Keratinocyte (primary cell): ENCODE measurements around the gene PTPRD. TPM values are rescaled to one million over a fixed set of nuclear protein-coding genes. Genes with fewer than 3 reads are reported as not detected.

Experiments used
- DNase-seq: peaks from one replicate; pipeline ENCODE4 v3.0.0-alpha.2; 2011; ENCODE audit warnings: low read depth, missing footprints, low spot score
- FAIRE-seq: peaks from 2 replicates; lab custom pipeline; 2011; peaks lifted over from hg19 to GRCh38; lab: Jason Lieb, UNC
- H2AFZ ChIP-seq: 2 replicates; pipeline ENCODE4 v1.6.0; 2012; ENCODE audit warnings: low read length, control low read depth, inconsistent platforms; ENCODE audit not compliant: control insufficient read depth
- H3K27ac ChIP-seq: 2 replicates; pipeline ENCODE4 v1.5.1; 2011; ENCODE audit warnings: low read length; ENCODE audit not compliant: control insufficient read depth, insufficient read depth
- H3K27me3 ChIP-seq: 3 replicates; pipeline ENCODE4 v1.6.0; 2011; ENCODE audit warnings: low read length; ENCODE audit not compliant: control insufficient read depth, insufficient read depth; ENCODE audit errors: extremely low read depth
- H3K36me3 ChIP-seq, 2 experiments: 2 replicates in 1 of 2; 3 replicates in 1 of 2; pipeline ENCODE4 v1.5.1; 2011; ENCODE audit warnings: low read length in 2 of 2, mild to moderate bottlenecking in 1 of 2; ENCODE audit not compliant: control insufficient read depth in 2 of 2, insufficient read depth in 2 of 2; ENCODE audit errors: extremely low read depth in 1 of 2
- H3K4me1 ChIP-seq: 3 replicates; pipeline ENCODE4 v1.5.1; 2011; ENCODE audit warnings: low read length; ENCODE audit not compliant: control insufficient read depth, insufficient read depth; ENCODE audit errors: extremely low read depth
- H3K4me2 ChIP-seq: 3 replicates; pipeline ENCODE4 v1.6.0; 2011; ENCODE audit warnings: low read depth, low read length; ENCODE audit not compliant: control insufficient read depth, insufficient read depth; ENCODE audit errors: extremely low read depth
- H3K4me3 ChIP-seq, 3 experiments: fragments of 200-600 bp in 1 of 3; sonication (generic) in 1 of 3; 2 replicates in 2 of 3; 3 replicates in 1 of 3; pipeline ENCODE4 v1.5.1; 2011 to 2016; ENCODE audit warnings: low read length in 3 of 3, mild to moderate bottlenecking in 3 of 3, control low read depth in 2 of 3, inconsistent platforms in 1 of 3, low read depth in 1 of 3, mixed read lengths in 1 of 3, mixed run types in 1 of 3, moderate library complexity in 1 of 3; ENCODE audit not compliant: control insufficient read depth in 2 of 3, insufficient read depth in 2 of 3; ENCODE audit errors: extremely low read depth in 1 of 3
- H3K79me2 ChIP-seq: 2 replicates; pipeline ENCODE4 v1.6.0; 2012; ENCODE audit warnings: low read length; ENCODE audit not compliant: control insufficient read depth, insufficient read depth
- H3K9ac ChIP-seq: 3 replicates; pipeline ENCODE4 v1.6.0; 2011; ENCODE audit warnings: low read length; ENCODE audit not compliant: control insufficient read depth, insufficient read depth; ENCODE audit errors: extremely low read depth
- H3K9me1 ChIP-seq: 3 replicates; pipeline ENCODE4 v1.6.0; 2011; ENCODE audit warnings: low read length; ENCODE audit not compliant: control insufficient read depth, insufficient read depth; ENCODE audit errors: extremely low read depth
- H3K9me3 ChIP-seq: 2 replicates; pipeline ENCODE4 v1.5.1; 2012; ENCODE audit warnings: low read depth, low read length; ENCODE audit not compliant: control insufficient read depth
- H4K20me1 ChIP-seq: 3 replicates; pipeline ENCODE4 v1.6.0; 2011; ENCODE audit warnings: low read length; ENCODE audit not compliant: control insufficient read depth, insufficient read depth; ENCODE audit errors: extremely low read depth
- EZH2 ChIP-seq: IDR thresholded peaks from one replicate; pipeline ENCODE4 v1.6.1; 2012; ENCODE audit warnings: inconsistent platforms, mild to moderate bottlenecking, low read length, moderate library complexity
- dilution Hi-C: fragments of 300-500 bp; cut with MboI; formaldehyde crosslinking; loops from one replicate; pipeline ENCODE4 v1.7.0; 2020; ENCODE audit warnings: low sequenced_read_pairs; ENCODE audit not compliant: extremely low pct_ligation_motif_present
- polyA plus RNA-seq, 5 experiments: library from polyadenylated mRNA; depleted of rRNA in 3 of 5; stranded (reverse) in 3 of 5; stranded (forward) in 1 of 5; unstranded in 1 of 5; fragments of >200 nt; gene quantifications; 1 replicate in 1 of 5; 2 replicates in 3 of 5; 3 replicates in 1 of 5; pipeline versions ENCODE4 v1.2.1 to v1.2.3, GENCODE V29; 2011 to 2012; ENCODE audit warnings: missing spikeins in 2 of 5, low read depth in 1 of 5, low replicate concordance in 1 of 5
- TF ChIP-seq, protein P1 (sequence below), 3 experiments: IDR thresholded peaks in 1 of 3; conservative IDR thresholded peaks in 1 of 3; optimal IDR thresholded peaks in 1 of 3; 2 replicates in 2 of 3; 3 replicates in 1 of 3; pipeline versions ENCODE3 to v1.5.1; 2011; ENCODE audit warnings: low read length in 3 of 3, mild to moderate bottlenecking in 3 of 3, moderate library complexity in 2 of 3, control low read depth in 1 of 3, inconsistent platforms in 1 of 3; ENCODE audit not compliant: insufficient read depth in 2 of 3; ENCODE audit errors: extremely low read depth in 1 of 3

Gene PTPRD
- polyA plus RNA-seq, 1 donor (not counting 4 experiments of a cell fraction or from before 2014, with no cell fraction given): 0.10 TPM

GRCh38 chr9:10248890-10249289 lies 363.9 kb downstream of the PTPRD start:
- Histone ChIP-seq H3K27me3 (no peaks in the 10 kb centered on the region), H2AFZ (no peak overlapping the region), H3K4me2 (no peak overlapping the region), H3K27ac (no peak overlapping the region), H3K36me3 (no peaks in the 10 kb centered on the region), H4K20me1 (no peaks in the 10 kb centered on the region), H3K9me1 (no peaks in the 10 kb centered on the region), H3K79me2 (no peaks in the 10 kb centered on the region), H3K4me3 (no peak overlapping the region), H3K9ac (no peak overlapping the region), H3K4me1 (no peaks in the 10 kb centered on the region), H3K9me3 (no peaks in the 10 kb centered on the region)
- no peak for DNase-seq
- dilution Hi-C loops: no loop called here
- TF ChIP-seq EZH2: no peak
- TF ChIP-seq, protein P1, sequence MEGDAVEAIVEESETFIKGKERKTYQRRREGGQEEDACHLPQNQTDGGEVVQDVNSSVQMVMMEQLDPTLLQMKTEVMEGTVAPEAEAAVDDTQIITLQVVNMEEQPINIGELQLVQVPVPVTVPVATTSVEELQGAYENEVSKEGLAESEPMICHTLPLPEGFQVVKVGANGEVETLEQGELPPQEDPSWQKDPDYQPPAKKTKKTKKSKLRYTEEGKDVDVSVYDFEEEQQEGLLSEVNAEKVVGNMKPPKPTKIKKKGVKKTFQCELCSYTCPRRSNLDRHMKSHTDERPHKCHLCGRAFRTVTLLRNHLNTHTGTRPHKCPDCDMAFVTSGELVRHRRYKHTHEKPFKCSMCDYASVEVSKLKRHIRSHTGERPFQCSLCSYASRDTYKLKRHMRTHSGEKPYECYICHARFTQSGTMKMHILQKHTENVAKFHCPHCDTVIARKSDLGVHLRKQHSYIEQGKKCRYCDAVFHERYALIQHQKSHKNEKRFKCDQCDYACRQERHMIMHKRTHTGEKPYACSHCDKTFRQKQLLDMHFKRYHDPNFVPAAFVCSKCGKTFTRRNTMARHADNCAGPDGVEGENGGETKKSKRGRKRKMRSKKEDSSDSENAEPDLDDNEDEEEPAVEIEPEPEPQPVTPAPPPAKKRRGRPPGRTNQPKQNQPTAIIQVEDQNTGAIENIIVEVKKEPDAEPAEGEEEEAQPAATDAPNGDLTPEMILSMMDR (optimal IDR thresholded peaks at IDR 0.05 in 1 of 3, IDR thresholded peaks at IDR 0.05 in 1 of 3, conservative IDR thresholded peaks at IDR 0.05 in 1 of 3; ENCODE audit: extremely low read depth in 1 of 3, insufficient read depth in 2 of 3, low read length in 3 of 3): no peak
- FAIRE-seq: no peak

- no peak for TF ChIP-seq EZH2
- TF ChIP-seq, protein P1 (optimal IDR thresholded peaks at IDR 0.05 in 1 of 3, IDR thresholded peaks at IDR 0.05 in 1 of 3, conservative IDR thresholded peaks at IDR 0.05 in 1 of 3; ENCODE audit: extremely low read depth in 1 of 3, insufficient read depth in 2 of 3, low read length in 3 of 3): no peak
- no peaks in the 10 kb centered on the region for H3K79me2 ChIP-seq
- no peaks in the 10 kb centered on the region for H3K27me3 ChIP-seq
- no peak overlapping the region for H3K4me2 ChIP-seq
- no peaks in the 10 kb centered on the region for H4K20me1 ChIP-seq
- H3K9me3 ChIP-seq: no peaks in the 10 kb centered on the region
- H3K36me3 ChIP-seq: no peaks in the 10 kb centered on the region
- FAIRE-seq (no peak), DNase-seq (no peak)
- no peak overlapping the region for H2AFZ ChIP-seq
- H3K4me3 ChIP-seq: no peak overlapping the region
- no peaks in the 10 kb centered on the region for H3K4me1 ChIP-seq
- H3K9me1 ChIP-seq: no peaks in the 10 kb centered on the region
- dilution Hi-C loops: no loop called here
- H3K27ac ChIP-seq: no peak overlapping the region
- H3K9ac ChIP-seq: no peak overlapping the region
Measured at GRCh38 chr9:10242255-10242654, 370.5 kb downstream of the PTPRD start.
